HepG2 (cell line): ENCODE measurements around the gene TMEM270. TPM values are rescaled to one million over a fixed set of nuclear protein-coding genes. Genes with fewer than 3 reads are reported as not detected.

Source experiments
- HNF4G ChIP-seq, 2 experiments: sonication (generic) in 1 of 2; formaldehyde crosslinking in 1 of 2; IDR thresholded peaks; 2 replicates each; pipeline versions ENCODE4 v1.4.0 to v1.6.1; 2011 to 2020; ENCODE audit warnings: borderline replicate concordance in 2 of 2, low read depth in 2 of 2, mild to moderate bottlenecking in 2 of 2, low read length in 1 of 2, missing genetic modification reagents in 1 of 2, moderate library complexity in 1 of 2
- JUND ChIP-seq: sonication (generic); formaldehyde crosslinking; IDR thresholded peaks from 2 replicates; pipeline ENCODE4 v1.8.0; 2022; ENCODE audit warnings: mild to moderate bottlenecking, missing genetic modification reagents
- PAWR ChIP-seq: sonication (generic); formaldehyde crosslinking; IDR thresholded peaks from 2 replicates; pipeline ENCODE4 v1.4.0; 2020; ENCODE audit warnings: missing genetic modification reagents, mild to moderate bottlenecking, borderline replicate concordance
- POLR2A ChIP-seq, 2 experiments: IDR thresholded peaks; 2 replicates each; pipeline ENCODE4 v1.6.1; 2011; ENCODE audit warnings: low read depth in 2 of 2, low read length in 2 of 2, mild to moderate bottlenecking in 1 of 2, moderate library complexity in 1 of 2; ENCODE audit not compliant: insufficient read depth in 1 of 2
- POLR2AphosphoS5 ChIP-seq: IDR thresholded peaks from 2 replicates; pipeline ENCODE4 v1.6.1; 2012; ENCODE audit warnings: low read depth, low read length
- RBFOX2 ChIP-seq: fragments of 200-400 bp; formaldehyde crosslinking; IDR thresholded peaks from 2 replicates; pipeline ENCODE4 v1.6.1; 2017; ENCODE audit warnings: low read depth, mild to moderate bottlenecking, low read length
- SP4 ChIP-seq: sonication (generic); formaldehyde crosslinking; IDR thresholded peaks from 2 replicates; pipeline ENCODE4 v1.8.1; 2023; ENCODE audit warnings: mild to moderate bottlenecking, missing genetic modification reagents
- TAF1 ChIP-seq: sonication (generic); formaldehyde crosslinking; IDR thresholded peaks from 2 replicates; pipeline ENCODE4 v1.4.0; 2020; ENCODE audit warnings: missing genetic modification reagents
- YEATS2 ChIP-seq: sonication (generic); formaldehyde crosslinking; IDR thresholded peaks from 2 replicates; pipeline ENCODE4 v1.4.0; 2020; ENCODE audit warnings: missing genetic modification reagents, borderline replicate concordance
- ZNF101 ChIP-seq: sonication (generic); formaldehyde crosslinking; IDR thresholded peaks from 2 replicates; pipeline ENCODE4 v1.4.0; 2020; ENCODE audit warnings: mild to moderate bottlenecking, low read depth, missing genetic modification reagents, borderline replicate concordance
- ZNF282 ChIP-seq: fragments of 450-650 bp; IDR thresholded peaks from 2 replicates; pipeline ENCODE4 v1.6.1; 2018; ENCODE audit not compliant: partially characterized antibody
- ZNF350 ChIP-seq: sonication (generic); formaldehyde crosslinking; IDR thresholded peaks from 2 replicates; pipeline ENCODE4 v1.4.0; 2020; ENCODE audit warnings: mild to moderate bottlenecking, low read depth, missing genetic modification reagents, borderline replicate concordance
- ZNF383 ChIP-seq: sonication (generic); formaldehyde crosslinking; IDR thresholded peaks from 2 replicates; pipeline ENCODE4 v1.4.0; 2020; ENCODE audit warnings: missing genetic modification reagents, mild to moderate bottlenecking, borderline replicate concordance
- ZNF441 ChIP-seq: sonication (generic); formaldehyde crosslinking; IDR thresholded peaks from 2 replicates; pipeline ENCODE4 v1.7.0; 2021; ENCODE audit warnings: missing genetic modification reagents, borderline replicate concordance
- polyA plus RNA-seq, 8 experiments: library from polyadenylated mRNA; depleted of rRNA in 3 of 8; stranded (reverse) in 7 of 8; unstranded in 1 of 8; fragments of >200 nt; fragmentation: Illumina TruSeq in 4 of 8; extraction: Trizol in 4 of 8; gene quantifications; 2 replicates each; pipeline versions ENCODE4 v1.2.1 to v1.2.3, GENCODE V29; 2011 to 2016; ENCODE audit warnings: low read depth in 4 of 8, missing spikeins in 1 of 8, mixed read lengths in 1 of 8; ENCODE audit not compliant: insufficient read depth in 1 of 8
- total RNA-seq, 5 experiments: library from RNA; depleted of rRNA; stranded (reverse); fragments of >200 nt; fragmentation: Illumina TruSeq; extraction: Trizol; gene quantifications; 2 replicates each; pipeline ENCODE4 v1.2.3, GENCODE V29; 2016; ENCODE audit warnings: low read depth in 1 of 5
- TF ChIP-seq, protein P1 (sequence below): sonication (generic); formaldehyde crosslinking; IDR thresholded peaks from 2 replicates; pipeline ENCODE4 v1.4.0; 2020; ENCODE audit warnings: missing genetic modification reagents
- TF ChIP-seq, protein P2 (sequence below): IDR thresholded peaks from 2 replicates; pipeline ENCODE4 v1.6.1; 2016; ENCODE audit warnings: low read depth, missing genetic modification reagents, missing compliant biosample characterization
- TF ChIP-seq, protein P3 (sequence below): sonication (generic); formaldehyde crosslinking; IDR thresholded peaks from 2 replicates; pipeline ENCODE4 v1.5.1; 2020; ENCODE audit warnings: missing genetic modification reagents, mild to moderate bottlenecking, borderline replicate concordance

Gene TMEM270
- total and polyA plus RNA-seq, 2 of the 13 experiments (the other 11 are each of a cell fraction or from before 2014, with no cell fraction given) = not detected

DNA sequence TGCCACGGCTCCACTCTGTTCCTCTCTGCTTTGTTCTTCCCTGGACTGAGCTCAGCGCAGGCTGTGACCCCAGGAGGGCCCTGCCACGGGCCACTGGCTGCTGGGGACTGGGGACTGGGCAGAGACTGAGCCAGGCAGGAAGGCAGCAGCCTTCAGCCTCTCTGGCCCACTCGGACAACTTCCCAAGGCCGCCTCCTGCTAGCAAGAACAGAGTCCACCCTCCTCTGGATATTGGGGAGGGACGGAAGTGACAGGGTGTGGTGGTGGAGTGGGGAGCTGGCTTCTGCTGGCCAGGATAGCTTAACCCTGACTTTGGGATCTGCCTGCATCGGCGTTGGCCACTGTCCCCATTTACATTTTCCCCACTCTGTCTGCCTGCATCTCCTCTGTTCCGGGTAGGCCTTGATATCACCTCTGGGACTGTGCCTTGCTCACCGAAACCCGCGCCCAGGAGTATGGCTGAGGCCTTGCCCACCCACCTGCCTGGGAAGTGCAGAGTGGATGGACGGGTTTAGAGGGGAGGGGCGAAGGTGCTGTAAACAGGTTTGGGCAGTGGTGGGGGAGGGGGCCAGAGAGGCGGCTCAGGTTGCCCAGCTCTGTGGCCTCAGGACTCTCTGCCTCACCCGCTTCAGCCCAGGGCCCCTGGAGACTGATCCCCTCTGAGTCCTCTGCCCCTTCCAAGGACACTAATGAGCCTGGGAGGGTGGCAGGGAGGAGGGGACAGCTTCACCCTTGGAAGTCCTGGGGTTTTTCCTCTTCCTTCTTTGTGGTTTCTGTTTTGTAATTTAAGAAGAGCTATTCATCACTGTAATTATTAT lies 28.9 kb upstream of the TMEM270 start (continued):
- TF ChIP-seq, protein P1, sequence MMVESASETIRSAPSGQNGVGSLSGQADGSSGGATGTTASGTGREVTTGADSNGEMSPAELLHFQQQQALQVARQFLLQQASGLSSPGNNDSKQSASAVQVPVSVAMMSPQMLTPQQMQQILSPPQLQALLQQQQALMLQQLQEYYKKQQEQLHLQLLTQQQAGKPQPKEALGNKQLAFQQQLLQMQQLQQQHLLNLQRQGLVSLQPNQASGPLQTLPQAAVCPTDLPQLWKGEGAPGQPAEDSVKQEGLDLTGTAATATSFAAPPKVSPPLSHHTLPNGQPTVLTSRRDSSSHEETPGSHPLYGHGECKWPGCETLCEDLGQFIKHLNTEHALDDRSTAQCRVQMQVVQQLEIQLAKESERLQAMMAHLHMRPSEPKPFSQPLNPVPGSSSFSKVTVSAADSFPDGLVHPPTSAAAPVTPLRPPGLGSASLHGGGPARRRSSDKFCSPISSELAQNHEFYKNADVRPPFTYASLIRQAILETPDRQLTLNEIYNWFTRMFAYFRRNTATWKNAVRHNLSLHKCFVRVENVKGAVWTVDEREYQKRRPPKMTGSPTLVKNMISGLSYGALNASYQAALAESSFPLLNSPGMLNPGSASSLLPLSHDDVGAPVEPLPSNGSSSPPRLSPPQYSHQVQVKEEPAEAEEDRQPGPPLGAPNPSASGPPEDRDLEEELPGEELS = peak; percentile 66
- TF ChIP-seq JUND (CRISPR knock-in tag) = no peak
- TF ChIP-seq ZNF441 = peak; percentile 34; the same call in 1 of the 2 replicates
- no peak for TF ChIP-seq HNF4G (IDR thresholded peaks at IDR 0.05; ENCODE audit: borderline replicate concordance, low read depth, low read length)
- peak; percentile 22; the same call in 1 of the 2 replicates for TF ChIP-seq HNF4G (CRISPR knock-in tag; IDR thresholded peaks at IDR 0.05; ENCODE audit: borderline replicate concordance, low read depth)
- TF ChIP-seq ZNF282 = no peak
- TF ChIP-seq PAWR (CRISPR knock-in tag) = 0 out of 2 replicates have a peak, but pooled peaks have one; percentile 48
- TF ChIP-seq POLR2AphosphoS5 = 0 out of 2 replicates have a peak, but pooled peaks have one; percentile 5
- TF ChIP-seq RBFOX2 = peak; percentile 4; the same call in 1 of the 2 replicates
- 0 out of 2 replicates have a peak, but pooled peaks have one; percentile 47 for TF ChIP-seq ZNF101 (CRISPR knock-in tag)
- TF ChIP-seq TAF1 (CRISPR knock-in tag) = peak; percentile 46; the same call in 1 of the 2 replicates
- 0 out of 2 replicates have a peak, but pooled peaks have one; percentile 9 for TF ChIP-seq ZNF350
- TF ChIP-seq, protein P2, sequence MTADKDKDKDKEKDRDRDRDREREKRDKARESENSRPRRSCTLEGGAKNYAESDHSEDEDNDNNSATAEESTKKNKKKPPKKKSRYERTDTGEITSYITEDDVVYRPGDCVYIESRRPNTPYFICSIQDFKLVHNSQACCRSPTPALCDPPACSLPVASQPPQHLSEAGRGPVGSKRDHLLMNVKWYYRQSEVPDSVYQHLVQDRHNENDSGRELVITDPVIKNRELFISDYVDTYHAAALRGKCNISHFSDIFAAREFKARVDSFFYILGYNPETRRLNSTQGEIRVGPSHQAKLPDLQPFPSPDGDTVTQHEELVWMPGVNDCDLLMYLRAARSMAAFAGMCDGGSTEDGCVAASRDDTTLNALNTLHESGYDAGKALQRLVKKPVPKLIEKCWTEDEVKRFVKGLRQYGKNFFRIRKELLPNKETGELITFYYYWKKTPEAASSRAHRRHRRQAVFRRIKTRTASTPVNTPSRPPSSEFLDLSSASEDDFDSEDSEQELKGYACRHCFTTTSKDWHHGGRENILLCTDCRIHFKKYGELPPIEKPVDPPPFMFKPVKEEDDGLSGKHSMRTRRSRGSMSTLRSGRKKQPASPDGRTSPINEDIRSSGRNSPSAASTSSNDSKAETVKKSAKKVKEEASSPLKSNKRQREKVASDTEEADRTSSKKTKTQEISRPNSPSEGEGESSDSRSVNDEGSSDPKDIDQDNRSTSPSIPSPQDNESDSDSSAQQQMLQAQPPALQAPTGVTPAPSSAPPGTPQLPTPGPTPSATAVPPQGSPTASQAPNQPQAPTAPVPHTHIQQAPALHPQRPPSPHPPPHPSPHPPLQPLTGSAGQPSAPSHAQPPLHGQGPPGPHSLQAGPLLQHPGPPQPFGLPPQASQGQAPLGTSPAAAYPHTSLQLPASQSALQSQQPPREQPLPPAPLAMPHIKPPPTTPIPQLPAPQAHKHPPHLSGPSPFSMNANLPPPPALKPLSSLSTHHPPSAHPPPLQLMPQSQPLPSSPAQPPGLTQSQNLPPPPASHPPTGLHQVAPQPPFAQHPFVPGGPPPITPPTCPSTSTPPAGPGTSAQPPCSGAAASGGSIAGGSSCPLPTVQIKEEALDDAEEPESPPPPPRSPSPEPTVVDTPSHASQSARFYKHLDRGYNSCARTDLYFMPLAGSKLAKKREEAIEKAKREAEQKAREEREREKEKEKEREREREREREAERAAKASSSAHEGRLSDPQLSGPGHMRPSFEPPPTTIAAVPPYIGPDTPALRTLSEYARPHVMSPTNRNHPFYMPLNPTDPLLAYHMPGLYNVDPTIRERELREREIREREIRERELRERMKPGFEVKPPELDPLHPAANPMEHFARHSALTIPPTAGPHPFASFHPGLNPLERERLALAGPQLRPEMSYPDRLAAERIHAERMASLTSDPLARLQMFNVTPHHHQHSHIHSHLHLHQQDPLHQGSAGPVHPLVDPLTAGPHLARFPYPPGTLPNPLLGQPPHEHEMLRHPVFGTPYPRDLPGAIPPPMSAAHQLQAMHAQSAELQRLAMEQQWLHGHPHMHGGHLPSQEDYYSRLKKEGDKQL (CRISPR knock-in tag) = no peak
- TF ChIP-seq POLR2A (IDR thresholded peaks at IDR 0.05; ENCODE audit: insufficient read depth in 1 of 2, low read depth in 2 of 2, low read length in 2 of 2) = peak in 1 of 2 experiments; percentile 41; a peak in 1 of 4 replicates
- TF ChIP-seq ZNF383 (CRISPR knock-in tag) = 0 out of 2 replicates have a peak, but pooled peaks have one; percentile 29
- TF ChIP-seq, protein P3, sequence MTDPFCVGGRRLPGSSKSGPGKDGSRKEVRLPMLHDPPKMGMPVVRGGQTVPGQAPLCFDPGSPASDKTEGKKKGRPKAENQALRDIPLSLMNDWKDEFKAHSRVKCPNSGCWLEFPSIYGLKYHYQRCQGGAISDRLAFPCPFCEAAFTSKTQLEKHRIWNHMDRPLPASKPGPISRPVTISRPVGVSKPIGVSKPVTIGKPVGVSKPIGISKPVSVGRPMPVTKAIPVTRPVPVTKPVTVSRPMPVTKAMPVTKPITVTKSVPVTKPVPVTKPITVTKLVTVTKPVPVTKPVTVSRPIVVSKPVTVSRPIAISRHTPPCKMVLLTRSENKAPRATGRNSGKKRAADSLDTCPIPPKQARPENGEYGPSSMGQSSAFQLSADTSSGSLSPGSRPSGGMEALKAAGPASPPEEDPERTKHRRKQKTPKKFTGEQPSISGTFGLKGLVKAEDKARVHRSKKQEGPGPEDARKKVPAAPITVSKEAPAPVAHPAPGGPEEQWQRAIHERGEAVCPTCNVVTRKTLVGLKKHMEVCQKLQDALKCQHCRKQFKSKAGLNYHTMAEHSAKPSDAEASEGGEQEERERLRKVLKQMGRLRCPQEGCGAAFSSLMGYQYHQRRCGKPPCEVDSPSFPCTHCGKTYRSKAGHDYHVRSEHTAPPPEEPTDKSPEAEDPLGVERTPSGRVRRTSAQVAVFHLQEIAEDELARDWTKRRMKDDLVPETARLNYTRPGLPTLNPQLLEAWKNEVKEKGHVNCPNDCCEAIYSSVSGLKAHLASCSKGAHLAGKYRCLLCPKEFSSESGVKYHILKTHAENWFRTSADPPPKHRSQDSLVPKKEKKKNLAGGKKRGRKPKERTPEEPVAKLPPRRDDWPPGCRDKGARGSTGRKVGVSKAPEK = no peak
- peak; percentile 77; the same call in 1 of the 2 replicates for TF ChIP-seq YEATS2 (CRISPR knock-in tag)
- TF ChIP-seq SP4 = peak; percentile 44; the same call in 1 of the 2 replicates
